HEK293 (cell line): Measurements from ENCODE around the gene NXPH1.

ENCODE experiments used
- CTCF ChIA-PET: fragments of 350-600 bp; formaldehyde crosslinking; extraction: SDS; loops from one replicate; lab custom pipeline; 2021; ENCODE audit warnings: antibody characterized with exemption; lab: Yijun Ruan, JAX
- POLR2A ChIA-PET: fragments of 300-600 bp; formaldehyde crosslinking; extraction: SDS; loops from one replicate; lab custom pipeline; 2020; ENCODE audit warnings: antibody characterized with exemption, inconsistent platforms; lab: Yijun Ruan, JAX
- H3K27ac ChIP-seq: fragments of 200-500 bp; sonication (Bioruptor generic); 2 replicates; pipeline ENCODE4 v1.5.1; 2014; ENCODE audit warnings: low read depth, low read length, control low read depth, inconsistent platforms; ENCODE audit errors: extremely low read depth
- H3K36me3 ChIP-seq, 2 experiments: fragments of 200-500 bp in 1 of 2; sonication (Bioruptor generic) in 1 of 2; 1 replicate in 1 of 2; 2 replicates in 1 of 2; pipeline ENCODE4 v1.5.1; 2014 to 2017; ENCODE audit warnings: inconsistent platforms in 2 of 2, low read length in 2 of 2; ENCODE audit not compliant: control insufficient read depth in 2 of 2, insufficient read depth in 1 of 2
- H3K4me1 ChIP-seq: fragments of 200-500 bp; sonication (Bioruptor generic); 2 replicates; pipeline ENCODE4 v1.5.1; 2014; ENCODE audit warnings: mild to moderate bottlenecking, low read length, inconsistent platforms; ENCODE audit not compliant: control insufficient read depth, insufficient read depth
- H3K4me3 ChIP-seq: 2 replicates; pipeline ENCODE4 v1.5.1; 2011; ENCODE audit warnings: low read depth, mild to moderate bottlenecking, control low read depth, low read length, moderate library complexity
- H3K9me3 ChIP-seq: fragments of 200-500 bp; sonication (Bioruptor generic); 2 replicates; pipeline ENCODE4 v1.5.1; 2014; ENCODE audit warnings: low read depth, low read length, inconsistent platforms; ENCODE audit not compliant: control insufficient read depth, insufficient read depth
- ATF2 ChIP-seq: fragments of 450-650 bp; formaldehyde crosslinking; IDR thresholded peaks from 2 replicates; pipeline ENCODE4 v1.5.1; 2016; ENCODE audit warnings: missing biosample characterization, missing genetic modification characterization, low read depth
- ELK4 ChIP-seq: IDR thresholded peaks from 2 replicates; pipeline ENCODE4 v1.6.1; 2011; ENCODE audit warnings: mild to moderate bottlenecking, low read depth, low read length, borderline replicate concordance
- GLIS1 ChIP-seq: fragments of 450-650 bp; formaldehyde crosslinking; IDR thresholded peaks from 2 replicates; pipeline ENCODE4 v1.5.1; 2016; ENCODE audit warnings: missing biosample characterization, missing genetic modification characterization
- PRDM4 ChIP-seq: fragments of 450-650 bp; formaldehyde crosslinking; IDR thresholded peaks from 2 replicates; pipeline ENCODE4 v1.5.1; 2017; ENCODE audit warnings: missing biosample characterization, missing genetic modification characterization
- SP7 ChIP-seq: fragments of 450-650 bp; formaldehyde crosslinking; IDR thresholded peaks from 2 replicates; pipeline ENCODE4 v1.5.1; 2016; ENCODE audit warnings: missing biosample characterization, missing genetic modification characterization
- WT1 ChIP-seq: fragments of 450-650 bp; formaldehyde crosslinking; IDR thresholded peaks from 2 replicates; pipeline ENCODE4 v1.5.1; 2016; ENCODE audit warnings: missing biosample characterization, missing genetic modification characterization
- ZBTB11 ChIP-seq: fragments of 450-650 bp; formaldehyde crosslinking; conservative IDR thresholded peaks from 2 replicates; pipeline ENCODE4 v1.5.1; 2016; ENCODE audit warnings: low read depth, missing biosample characterization, missing genetic modification characterization
- ZBTB49 ChIP-seq: fragments of 450-650 bp; formaldehyde crosslinking; IDR thresholded peaks from 2 replicates; pipeline ENCODE4 v1.5.1; 2016; ENCODE audit warnings: missing biosample characterization, missing genetic modification characterization, low read depth
- ZNF155 ChIP-seq: fragments of 450-650 bp; formaldehyde crosslinking; IDR thresholded peaks from 2 replicates; pipeline ENCODE4 v1.5.1; 2016; ENCODE audit warnings: missing biosample characterization, missing genetic modification characterization
- ZNF19 ChIP-seq: fragments of 450-650 bp; formaldehyde crosslinking; IDR thresholded peaks from 2 replicates; pipeline ENCODE4; 2016; ENCODE audit warnings: missing biosample characterization, missing genetic modification characterization, low read depth
- ZNF23 ChIP-seq: fragments of 450-650 bp; formaldehyde crosslinking; IDR thresholded peaks from 2 replicates; pipeline ENCODE4 v1.5.1; 2016; ENCODE audit warnings: missing biosample characterization, missing genetic modification characterization, borderline replicate concordance
- ZNF423 ChIP-seq: fragments of 450-650 bp; formaldehyde crosslinking; IDR thresholded peaks from 2 replicates; pipeline ENCODE4 v1.5.1; 2016; ENCODE audit warnings: missing biosample characterization, missing genetic modification characterization
- ZNF510 ChIP-seq: fragments of 450-650 bp; formaldehyde crosslinking; IDR thresholded peaks from 2 replicates; pipeline ENCODE4 v1.5.1; 2018; ENCODE audit warnings: mild to moderate bottlenecking, missing genetic modification characterization, missing biosample characterization; ENCODE audit not compliant: insufficient replicate concordance
- ZNF558 ChIP-seq: fragments of 450-650 bp; formaldehyde crosslinking; IDR thresholded peaks from 2 replicates; pipeline ENCODE4 v1.5.1; 2016; ENCODE audit warnings: missing biosample characterization, missing genetic modification characterization
- ZNF560 ChIP-seq: fragments of 450-650 bp; formaldehyde crosslinking; IDR thresholded peaks from 2 replicates; pipeline ENCODE4 v1.5.1; 2017; ENCODE audit warnings: missing biosample characterization, missing genetic modification characterization, borderline replicate concordance
- ZNF639 ChIP-seq: fragments of 450-650 bp; formaldehyde crosslinking; IDR thresholded peaks from 2 replicates; pipeline ENCODE4 v1.5.1; 2016; ENCODE audit warnings: missing biosample characterization, missing genetic modification characterization
- ZNF658 ChIP-seq: fragments of 450-650 bp; formaldehyde crosslinking; IDR thresholded peaks from 2 replicates; pipeline ENCODE4; 2016; ENCODE audit warnings: missing biosample characterization, missing genetic modification characterization
- ZNF707 ChIP-seq: fragments of 450-650 bp; formaldehyde crosslinking; IDR thresholded peaks from 2 replicates; pipeline ENCODE4 v1.5.1; 2016; ENCODE audit warnings: missing biosample characterization, missing genetic modification characterization
- ZNF777 ChIP-seq: fragments of 450-650 bp; formaldehyde crosslinking; IDR thresholded peaks from 2 replicates; pipeline ENCODE4 v1.5.1; 2017; ENCODE audit warnings: missing biosample characterization, missing genetic modification characterization, borderline replicate concordance

The NXPH1 gene

GRCh38 chr7:8567626-8568025, 134.2 kb downstream of the NXPH1 start:
- TF ChIP-seq ZNF639 (no peak), ZNF19 (tag by site-specific recombination) (no peak)
- ChIA-PET POLR2A (no interaction called here), CTCF (no interaction called here)
- Histone ChIP-seq H3K27ac (no peak overlapping the region), H3K4me1 (no peaks in the 10 kb centered on the region), H3K9me3 (no peaks in the 10 kb centered on the region), H3K36me3 (no peaks in the 10 kb centered on the region), H3K4me3 (no peak overlapping the region)

GRCh38 chr7:8579661-8580194, 146.3 kb downstream of the NXPH1 start:
- H3K36me3 ChIP-seq, result no peaks in the 10 kb centered on the region
- no peak overlapping the region for H3K27ac ChIP-seq
- no peak overlapping the region for H3K4me3 ChIP-seq
- TF ChIP-seq ZNF658, result no peak
- no peak for TF ChIP-seq ZNF423 (tag by site-specific recombination)
- no peak for TF ChIP-seq ZBTB49 (tag by site-specific recombination)
- no peak for TF ChIP-seq ZNF23 (tag by site-specific recombination)
- TF ChIP-seq PRDM4 (tag by site-specific recombination), result no peak
- TF ChIP-seq WT1 (tag by site-specific recombination), result no peak
- no peak for TF ChIP-seq ZNF558 (tag by site-specific recombination)
- TF ChIP-seq SP7, result no peak
- H3K9me3 ChIP-seq, result no peaks in the 10 kb centered on the region
- H3K4me1 ChIP-seq, result no peaks in the 10 kb centered on the region
- ChIA-PET CTCF (no interaction called here), POLR2A (no interaction called here)

- Histone ChIP-seq H3K27ac (no peak overlapping the region), H3K9me3 (no peaks in the 10 kb centered on the region), H3K36me3 (no peaks in the 10 kb centered on the region), H3K4me1 (no peaks in the 10 kb centered on the region), H3K4me3 (no peak overlapping the region)
- CTCF ChIA-PET, result no interaction called here
- POLR2A ChIA-PET, result no interaction called here
- TF ChIP-seq GLIS1 (tag by site-specific recombination), result no peak
- no peak for TF ChIP-seq ELK4
- no peak for TF ChIP-seq ZNF707 (tag by site-specific recombination)
- no peak for TF ChIP-seq ZNF560
- TF ChIP-seq ZNF510 (tag by site-specific recombination), result no peak
- no peak for TF ChIP-seq ZBTB11 (tag by site-specific recombination)
- no peak for TF ChIP-seq ZNF777
- no peak for TF ChIP-seq ZNF155 (tag by site-specific recombination)
- no peak for TF ChIP-seq ATF2
These were observed 148.4 kb downstream of the NXPH1 start for GRCh38 chr7:8581842-8582241.
